IMR-90 (cell line): ENCODE measurements around the gene TBC1D10B. TPM values are rescaled to one million over a fixed set of nuclear protein-coding genes. Genes with fewer than 3 reads are reported as not detected.
A peak's percentile ranks its signal among the peaks of the same experiment; 100 is the strongest.

Source experiments
- ATAC-seq: fragments of 200-7000 bp; cut with Tn5 transposase; 2 replicates; pipeline ENCODE4 v1.9.1; 2020; ENCODE audit warnings: low read depth, mild to moderate bottlenecking, moderate library complexity
- BruUV-seq: library from RNA; stranded (reverse); fragments of 400-500 nt; replicated peaks from 2 replicates; lab custom pipeline; 2021; lab: Mats Ljungman, UMichigan
- CTCF ChIA-PET: fragments of 300-600 bp; formaldehyde crosslinking; extraction: SDS; loops from one replicate; lab custom pipeline; 2021; ENCODE audit warnings: antibody characterized with exemption; lab: Yijun Ruan, JAX
- POLR2A ChIA-PET: fragments of 300-600 bp; sonication (Branson Sonifier 250); formaldehyde crosslinking; loops from one replicate; lab custom pipeline; 2022; ENCODE audit warnings: antibody characterized with exemption; ENCODE audit not compliant: unreplicated experiment; lab: Charles Lee
- DNase-seq: peaks from one replicate; pipeline ENCODE4 v3.0.0; 2013
- H2AFZ ChIP-seq: replicated peaks from 2 replicates; pipeline ENCODE3; 2013; ENCODE audit warnings: low read length, mild to moderate bottlenecking; ENCODE audit not compliant: poor library complexity
- H2AK5ac ChIP-seq: 2 replicates; pipeline ENCODE4 v1.6.1; 2013; ENCODE audit warnings: low read depth, low read length, inconsistent platforms
- H2AK9ac ChIP-seq: replicated peaks from 2 replicates; pipeline ENCODE3; 2013; ENCODE audit warnings: mild to moderate bottlenecking, low read depth, low read length, moderate library complexity; ENCODE audit not compliant: poor library complexity
- H2BK120ac ChIP-seq: 2 replicates; pipeline ENCODE4 v1.6.1; 2013; ENCODE audit warnings: low read depth, low read length, inconsistent platforms
- H2BK15ac ChIP-seq: 3 replicates; pipeline ENCODE4 v1.6.1; 2013; ENCODE audit warnings: low read depth, low read length, inconsistent platforms
- H2BK20ac ChIP-seq: 2 replicates; pipeline ENCODE4 v1.6.1; 2013; ENCODE audit warnings: low read depth, mild to moderate bottlenecking, inconsistent platforms, low read length, moderate library complexity
- H2BK5ac ChIP-seq: 2 replicates; pipeline ENCODE4 v1.6.1; 2013; ENCODE audit warnings: mild to moderate bottlenecking, low read depth, low read length, inconsistent platforms; ENCODE audit not compliant: poor library complexity, severe bottlenecking
- H3K14ac ChIP-seq: replicated peaks from 2 replicates; pipeline ENCODE4 v1.6.1; 2013; ENCODE audit warnings: low read depth, low read length, inconsistent platforms
- H3K18ac ChIP-seq: 2 replicates; pipeline ENCODE4 v1.6.1; 2013; ENCODE audit warnings: low read depth, low read length, control low read depth
- H3K23ac ChIP-seq: 2 replicates; pipeline ENCODE4 v1.6.1; 2013; ENCODE audit warnings: low read depth, low read length, inconsistent platforms
- H3K27ac ChIP-seq: 2 replicates; pipeline ENCODE4 v1.5.1; 2013; ENCODE audit warnings: mild to moderate bottlenecking, control low read depth, low read length; ENCODE audit not compliant: insufficient read depth
- H3K27me3 ChIP-seq: 2 replicates; pipeline ENCODE4 v1.6.1; 2013; ENCODE audit warnings: low read length; ENCODE audit not compliant: control insufficient read depth, insufficient read depth
- H3K36me3 ChIP-seq: 2 replicates; pipeline ENCODE4 v1.6.1; 2013; ENCODE audit warnings: low read length, mixed read lengths; ENCODE audit not compliant: control insufficient read depth, insufficient read depth
- H3K4ac ChIP-seq: 2 replicates; pipeline ENCODE4 v1.6.1; 2013; ENCODE audit warnings: low read depth, low read length, inconsistent platforms
- H3K4me1 ChIP-seq: 2 replicates; pipeline ENCODE4 v1.6.1; 2013; ENCODE audit warnings: low read length, mixed read lengths; ENCODE audit not compliant: control insufficient read depth, insufficient read depth
- H3K4me2 ChIP-seq: 2 replicates; pipeline ENCODE4 v1.6.1; 2013; ENCODE audit warnings: low read depth, mild to moderate bottlenecking, control low read depth, low read length, moderate library complexity
- H3K4me3 ChIP-seq: 2 replicates; pipeline ENCODE4 v1.5.1; 2013; ENCODE audit warnings: low read depth, mild to moderate bottlenecking, control low read depth, low read length, moderate library complexity; ENCODE audit not compliant: insufficient read depth
- H3K56ac ChIP-seq: 2 replicates; pipeline ENCODE4 v1.6.1; 2013; ENCODE audit warnings: low read length, inconsistent platforms; ENCODE audit not compliant: insufficient read depth; ENCODE audit errors: extremely low read depth
- H3K79me1 ChIP-seq, 2 experiments: 2 replicates each; pipeline ENCODE4 v1.6.1; 2013; ENCODE audit warnings: low read length in 2 of 2, inconsistent platforms in 1 of 2, low read depth in 1 of 2
- H3K9ac ChIP-seq: 2 replicates; pipeline ENCODE4 v1.6.1; 2013; ENCODE audit warnings: low read depth, low read length, control low read depth
- H3K9me1 ChIP-seq: 2 replicates; pipeline ENCODE4 v1.6.1; 2013; ENCODE audit warnings: low read length, inconsistent platforms; ENCODE audit not compliant: insufficient read depth
- H3K9me3 ChIP-seq: 2 replicates; pipeline ENCODE4 v1.6.1; 2013; ENCODE audit warnings: low read length; ENCODE audit not compliant: control insufficient read depth, insufficient read depth
- H4K20me1 ChIP-seq: 2 replicates; pipeline ENCODE4 v1.6.1; 2013; ENCODE audit warnings: low read length, inconsistent platforms; ENCODE audit not compliant: insufficient read depth
- H4K5ac ChIP-seq: 2 replicates; pipeline ENCODE4 v1.6.1; 2013; ENCODE audit warnings: mild to moderate bottlenecking, low read depth, low read length, control low read depth
- H4K8ac ChIP-seq, 2 experiments: 2 replicates each; pipeline ENCODE4 v1.6.1; 2013; ENCODE audit warnings: low read depth in 2 of 2, low read length in 2 of 2, control low read depth in 1 of 2, inconsistent platforms in 1 of 2
- H4K91ac ChIP-seq: 2 replicates; pipeline ENCODE4 v1.6.1; 2013; ENCODE audit warnings: low read depth, low read length, inconsistent platforms; ENCODE audit not compliant: insufficient read depth
- BHLHE40 ChIP-seq: fragments of 150-350 bp; IDR thresholded peaks from 2 replicates; pipeline ENCODE4 v1.6.1; 2016; ENCODE audit warnings: mild to moderate bottlenecking, low read depth, low read length
- CEBPB ChIP-seq: IDR thresholded peaks from 2 replicates; pipeline ENCODE4 v1.6.1; 2012; ENCODE audit warnings: low read depth, low read length, improper control_type of control experiment
- CHD1 ChIP-seq: IDR thresholded peaks from 2 replicates; pipeline ENCODE4 v1.6.1; 2012; ENCODE audit warnings: low read depth, low read length, improper control_type of control experiment
- FOS ChIP-seq: fragments of 150-350 bp; IDR thresholded peaks from 2 replicates; pipeline ENCODE4 v1.6.1; 2016; ENCODE audit warnings: low read depth, low read length
- MAZ ChIP-seq: IDR thresholded peaks from 2 replicates; pipeline ENCODE4 v1.6.1; 2012; ENCODE audit warnings: low read depth, mild to moderate bottlenecking, low read length, improper control_type of control experiment, moderate library complexity, borderline replicate concordance
- MXI1 ChIP-seq: IDR thresholded peaks from 2 replicates; pipeline ENCODE4 v1.6.1; 2012; ENCODE audit warnings: low read depth, mild to moderate bottlenecking, low read length, moderate library complexity, borderline replicate concordance
- POLR2A ChIP-seq: IDR thresholded peaks from 2 replicates; pipeline ENCODE4 v1.6.1; 2012; ENCODE audit warnings: mild to moderate bottlenecking, low read depth, low read length
- RAD21 ChIP-seq: IDR thresholded peaks from 2 replicates; pipeline ENCODE4 v1.6.1; 2012; ENCODE audit warnings: low read length, improper control_type of control experiment
- RFX5 ChIP-seq: IDR thresholded peaks from 2 replicates; pipeline ENCODE4 v1.8.0; 2012; ENCODE audit warnings: low read depth, mild to moderate bottlenecking, low read length, moderate library complexity
- WGBS, 2 experiments: methylation state at CpG; one replicate each; pipeline versions ENCODE4 v1.1.5 to v1.1.7; 2013; ENCODE audit warnings: missing lambda C conversion rate in 2 of 2; ENCODE audit not compliant: insufficient read length in 1 of 2; ENCODE audit errors: extremely low coverage in 2 of 2; 5-methylcytosine and 5-hydroxymethylcytosine counted together
- dilution Hi-C: fragments of 300-500 bp; cut with HindIII; formaldehyde crosslinking; loops from one replicate; pipeline ENCODE4 v1.14.3; 2018; ENCODE audit warnings: low sequenced_read_pairs; ENCODE audit not compliant: unreplicated experiment
- in situ Hi-C: fragments of 300-500 bp; cut with MboI; formaldehyde crosslinking; loops from 3 replicates; pipeline ENCODE4 v1.14.3; 2019; ENCODE audit warnings: low sequenced_read_pairs, inconsistent platforms, mixed read lengths
- intact Hi-C: fragments of 100-400 bp; cut with micrococcal nuclease; formaldehyde crosslinking; loops from 2 replicates; pipeline ENCODE4 v1.10.0; 2022
- polyA plus RNA-seq, 3 experiments: library from polyadenylated mRNA; depleted of rRNA; stranded (reverse); fragments of >200 nt; gene quantifications; 2 replicates each; pipeline ENCODE4 v1.2.3, GENCODE V29; 2012; ENCODE audit warnings: low replicate concordance in 1 of 3
- total RNA-seq: library from RNA; depleted of rRNA; stranded (reverse); fragments of >200 nt; gene quantifications from 2 replicates; pipeline ENCODE4 v1.2.3, GENCODE V29; 2012
- TF ChIP-seq, protein P1 (sequence below): fragments of 150-350 bp; IDR thresholded peaks from 2 replicates; pipeline ENCODE4 v1.6.1; 2016; ENCODE audit warnings: low read depth, mild to moderate bottlenecking, low read length, moderate library complexity, borderline replicate concordance
- TF ChIP-seq, protein P2 (sequence below): conservative IDR thresholded peaks from 2 replicates; pipeline ENCODE4 v1.5.1; 2012; ENCODE audit warnings: mild to moderate bottlenecking, low read depth, low read length, improper control_type of control experiment

Gene TBC1D10B
- total and polyA plus RNA-seq, 2 of the 4 experiments (the other 2 are of a cell fraction): 8.4 to 24.9 TPM

DNA sequence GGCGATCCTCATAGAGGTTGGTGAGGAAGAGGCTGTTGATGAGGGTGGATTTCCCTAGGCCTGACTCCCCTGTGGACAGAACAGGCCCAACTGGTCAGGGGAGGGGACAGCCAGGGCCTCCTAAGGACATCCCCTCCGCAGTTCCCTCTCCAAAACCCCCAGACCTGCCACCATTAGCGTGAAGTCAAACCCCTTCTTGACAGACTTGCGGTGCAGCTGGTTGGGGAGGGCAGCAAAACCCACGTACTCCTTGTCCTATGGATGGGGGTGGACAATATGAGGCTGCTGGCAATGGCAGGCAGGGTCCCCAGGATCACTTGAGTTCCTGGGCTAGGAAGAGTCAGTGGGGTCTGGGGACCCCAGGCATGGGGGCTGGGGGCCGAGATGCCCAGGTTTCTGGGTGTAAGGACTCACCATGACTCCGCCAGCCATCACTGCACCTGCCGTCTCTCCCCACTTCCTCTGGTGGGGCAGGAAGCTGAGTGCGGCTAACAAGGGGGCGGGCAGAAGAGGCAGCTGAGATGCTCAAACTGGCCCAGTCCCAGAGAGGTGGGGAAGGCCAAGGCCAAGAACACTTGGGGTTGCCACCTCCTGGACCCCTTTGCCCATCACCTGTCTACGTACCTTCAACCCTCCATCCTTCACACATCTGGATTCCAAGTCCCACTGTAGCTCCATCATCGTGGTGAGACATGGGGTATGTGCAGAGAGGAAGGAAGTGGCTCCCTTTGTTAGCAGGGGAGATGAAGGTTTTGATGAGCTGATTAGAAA lies 12.0 kb upstream of the TBC1D10B start, which contains the start of gene SEPTIN1 (continued):
- TF ChIP-seq CEBPB: no peak

DNA sequence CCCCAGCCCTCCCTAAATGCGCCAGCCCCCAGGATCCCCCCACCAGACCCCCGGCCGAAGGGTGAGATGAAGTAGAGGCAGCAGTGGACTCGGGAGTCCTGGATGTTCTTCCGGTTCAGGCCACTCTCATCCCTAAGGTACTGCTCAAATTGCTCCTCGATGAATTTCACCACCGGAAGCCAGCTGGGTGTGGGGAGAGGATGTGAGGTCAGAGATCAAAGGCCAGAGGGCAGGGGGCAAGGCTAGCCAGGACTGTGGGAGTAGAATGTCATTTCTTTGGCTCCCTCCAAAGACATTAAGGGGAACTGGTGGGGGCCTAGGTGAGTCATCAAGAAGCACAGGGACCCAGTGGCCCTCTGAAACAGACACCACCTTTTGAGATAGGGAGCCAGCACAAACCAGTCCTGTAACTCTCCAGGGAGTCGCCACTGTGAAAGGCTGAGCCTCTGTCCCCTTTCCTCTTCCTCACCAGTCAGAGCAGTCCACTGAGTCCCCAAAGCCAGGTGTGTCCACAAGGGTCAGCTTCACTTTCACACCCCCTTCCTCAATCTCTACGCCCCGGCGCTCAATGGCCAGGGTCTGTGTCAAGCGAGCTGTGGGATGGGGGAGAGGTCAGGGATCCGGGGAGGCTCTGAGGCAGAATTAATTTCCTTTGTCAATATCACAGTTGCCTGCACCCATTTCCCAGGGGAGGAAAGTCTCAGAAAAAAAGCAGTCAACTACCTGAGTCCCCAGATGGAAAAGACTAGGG lies 11.2 kb upstream of the TBC1D10B start:
- Histone ChIP-seq H2BK15ac (no peak overlapping the region), H2BK5ac (no peak overlapping the region), H3K36me3 (no peaks in the 10 kb centered on the region), H3K27me3 (no peaks in the 10 kb centered on the region), H3K4ac (no peak overlapping the region), H3K9ac (no peak overlapping the region), H2AK9ac (no peak overlapping the region), H4K20me1 (peaks cover 10% of the 10 kb centered on the region), H3K4me2 (no peak overlapping the region), H4K91ac (no peak overlapping the region), H3K14ac (no peak overlapping the region), H3K9me1 (peaks cover 13% of the 10 kb centered on the region), H4K8ac (no peak overlapping the region), H3K4me3 (no peak overlapping the region), H2AK5ac (no peak overlapping the region), H3K9me3 (no peaks in the 10 kb centered on the region), H2BK20ac (no peak overlapping the region), H3K27ac (no peak overlapping the region), H3K4me1 (peaks cover 7% of the 10 kb centered on the region), H2AFZ (peak overlapping the region; percentile 58), H3K79me1 (peaks cover 5 to 27% of the 10 kb centered on the region in 2 experiments), H3K18ac (no peak overlapping the region), H3K56ac (no peak overlapping the region), H3K23ac (no peak overlapping the region), H2BK120ac (no peak overlapping the region), H4K5ac (no peak overlapping the region)
- dilution Hi-C loops (no loop called here), in situ Hi-C loops (no loop called here), intact Hi-C loops (no loop called here)
- BruUV-seq: no TSS peak
- no peak for DNase-seq
- no CpG with 5 or more reads among the region's 13 CpGs for WGBS, 2 experiments
- CTCF ChIA-PET: no interaction called here
- POLR2A ChIA-PET: no interaction called here
- no peak for ATAC-seq
- TF ChIP-seq BHLHE40 (no peak), RFX5 (no peak), RAD21 (no peak), CEBPB (no peak), CHD1 (no peak), FOS (no peak), POLR2A (no peak), MAZ (no peak), MXI1 (no peak)
- TF ChIP-seq, protein P1, sequence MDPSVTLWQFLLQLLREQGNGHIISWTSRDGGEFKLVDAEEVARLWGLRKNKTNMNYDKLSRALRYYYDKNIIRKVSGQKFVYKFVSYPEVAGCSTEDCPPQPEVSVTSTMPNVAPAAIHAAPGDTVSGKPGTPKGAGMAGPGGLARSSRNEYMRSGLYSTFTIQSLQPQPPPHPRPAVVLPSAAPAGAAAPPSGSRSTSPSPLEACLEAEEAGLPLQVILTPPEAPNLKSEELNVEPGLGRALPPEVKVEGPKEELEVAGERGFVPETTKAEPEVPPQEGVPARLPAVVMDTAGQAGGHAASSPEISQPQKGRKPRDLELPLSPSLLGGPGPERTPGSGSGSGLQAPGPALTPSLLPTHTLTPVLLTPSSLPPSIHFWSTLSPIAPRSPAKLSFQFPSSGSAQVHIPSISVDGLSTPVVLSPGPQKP: no peak
- TF ChIP-seq, protein P2, sequence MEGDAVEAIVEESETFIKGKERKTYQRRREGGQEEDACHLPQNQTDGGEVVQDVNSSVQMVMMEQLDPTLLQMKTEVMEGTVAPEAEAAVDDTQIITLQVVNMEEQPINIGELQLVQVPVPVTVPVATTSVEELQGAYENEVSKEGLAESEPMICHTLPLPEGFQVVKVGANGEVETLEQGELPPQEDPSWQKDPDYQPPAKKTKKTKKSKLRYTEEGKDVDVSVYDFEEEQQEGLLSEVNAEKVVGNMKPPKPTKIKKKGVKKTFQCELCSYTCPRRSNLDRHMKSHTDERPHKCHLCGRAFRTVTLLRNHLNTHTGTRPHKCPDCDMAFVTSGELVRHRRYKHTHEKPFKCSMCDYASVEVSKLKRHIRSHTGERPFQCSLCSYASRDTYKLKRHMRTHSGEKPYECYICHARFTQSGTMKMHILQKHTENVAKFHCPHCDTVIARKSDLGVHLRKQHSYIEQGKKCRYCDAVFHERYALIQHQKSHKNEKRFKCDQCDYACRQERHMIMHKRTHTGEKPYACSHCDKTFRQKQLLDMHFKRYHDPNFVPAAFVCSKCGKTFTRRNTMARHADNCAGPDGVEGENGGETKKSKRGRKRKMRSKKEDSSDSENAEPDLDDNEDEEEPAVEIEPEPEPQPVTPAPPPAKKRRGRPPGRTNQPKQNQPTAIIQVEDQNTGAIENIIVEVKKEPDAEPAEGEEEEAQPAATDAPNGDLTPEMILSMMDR: no peak
